ENCODE results near the gene TLR10. TPM values are rescaled to one million over a fixed set of nuclear protein-coding genes. Genes with fewer than 3 reads are reported as not detected.

Gene TLR10
- total RNA-seq, 2 donors from 2014 or later: not detected

GRCh38 chr4:38818441-38818976, 35.7 kb upstream of the TLR10 start:
- H3K9me3 ChIP-seq (ENCODE audit: control insufficient read depth, low read length): peaks cover 6% of the 10 kb centered on the region
- H3K27ac Mint-ChIP-seq: no peak overlapping the region
- DNase-seq: no peak
- no peak for TF ChIP-seq CTCF (conservative IDR thresholded peaks at IDR 0.05)
- H3K27me3 Mint-ChIP-seq (ENCODE audit: insufficient read depth): peaks cover 4% of the 10 kb centered on the region
- H3K36me3 ChIP-seq (ENCODE audit: control insufficient read depth, insufficient read depth, low read length): no peaks in the 10 kb centered on the region
- no peak overlapping the region for H3K4me3 Mint-ChIP-seq
- no peak overlapping the region for H3K9ac ChIP-seq (ENCODE audit: extremely low read depth, low read length, poor library complexity, severe bottlenecking)
- no peak overlapping the region for H3K4me3 ChIP-seq (ENCODE audit: low read length)
- H3K9me3 Mint-ChIP-seq: peaks cover 9% of the 10 kb centered on the region
- H3K4me1 Mint-ChIP-seq: no peaks in the 10 kb centered on the region
- no peak overlapping the region for H3K27ac ChIP-seq (ENCODE audit: low read depth, low read length)
- H3K36me3 Mint-ChIP-seq (ENCODE audit: low read depth): no peaks in the 10 kb centered on the region
- 77 to 87% methylated on average over 2 to 5 of the region's 5 CpGs for WGBS, 2 experiments (ENCODE audit: insufficient coverage in 1 of 2, insufficient read length in 1 of 2)
- H3K27me3 ChIP-seq (ENCODE audit: control insufficient read depth, insufficient read depth, low read length, poor library complexity, severe bottlenecking): no peaks in the 10 kb centered on the region
- H3K4me1 ChIP-seq (ENCODE audit: control insufficient read depth, insufficient read depth, low read length): no peaks in the 10 kb centered on the region

DNA sequence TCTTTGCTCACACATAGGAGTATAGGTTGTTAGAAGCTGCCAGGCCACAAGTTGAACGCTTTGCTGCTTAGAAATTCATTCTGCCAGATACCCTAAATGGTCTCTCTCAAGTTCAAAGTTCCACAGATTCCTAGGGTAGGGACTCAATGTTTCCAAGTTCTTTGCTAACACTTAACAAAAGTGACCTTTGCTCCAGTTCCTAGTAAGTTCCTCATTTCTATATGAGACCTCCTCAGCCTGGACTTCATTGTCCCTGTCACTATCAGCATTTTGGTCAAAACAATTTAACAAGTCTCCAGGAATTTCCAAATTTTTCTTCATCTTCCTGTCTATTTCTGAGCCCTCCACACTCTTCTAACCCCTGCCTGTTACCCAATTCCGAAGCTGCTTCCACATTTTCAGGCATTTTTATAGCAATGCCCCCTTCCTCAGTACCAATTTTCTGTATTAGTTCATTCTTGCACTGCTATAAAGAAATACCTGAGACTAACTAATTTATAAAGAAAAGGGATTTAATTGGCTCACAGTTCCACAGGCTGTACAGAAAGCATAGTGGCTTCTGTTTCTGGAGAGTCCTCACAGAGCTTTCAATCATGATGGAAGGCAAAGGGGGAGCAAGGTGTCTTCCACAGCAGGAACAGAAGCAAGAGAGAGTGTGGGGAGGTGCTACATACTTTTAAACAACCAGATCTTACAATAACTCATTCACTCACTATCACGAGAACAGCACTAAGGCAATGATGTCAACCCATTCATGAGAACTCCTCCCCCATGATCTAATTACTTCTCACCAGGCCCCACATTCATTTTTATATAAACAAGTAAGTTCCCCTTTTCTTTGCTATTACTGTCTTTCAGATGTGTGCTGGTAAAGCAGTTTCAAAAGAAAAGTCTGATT, 33.3 kb upstream of the TLR10 start:
- H3K4me1 ChIP-seq (ENCODE audit: control insufficient read depth, insufficient read depth, low read length): no peaks in the 10 kb centered on the region
- Mint-ChIP-seq H3K9me3 (no peaks in the 10 kb centered on the region), H3K4me3 (no peak overlapping the region), H3K36me3 (ENCODE audit: low read depth) (no peaks in the 10 kb centered on the region), H3K27me3 (ENCODE audit: insufficient read depth) (peaks cover 4% of the 10 kb centered on the region), H3K27ac (no peak overlapping the region), H3K4me1 (no peaks in the 10 kb centered on the region)
- H3K4me3 ChIP-seq (ENCODE audit: low read length): no peak overlapping the region
- H3K9ac ChIP-seq (ENCODE audit: extremely low read depth, low read length, poor library complexity, severe bottlenecking): no peak overlapping the region
- DNase-seq: no peak
- WGBS, 2 experiments (ENCODE audit: insufficient coverage in 1 of 2, insufficient read length in 1 of 2): 85 to 97% methylated on average over 3 of the region's 3 CpGs
- H3K9me3 ChIP-seq (ENCODE audit: control insufficient read depth, low read length): no peaks in the 10 kb centered on the region
- no peak overlapping the region for H3K27ac ChIP-seq (ENCODE audit: low read depth, low read length)
- no peak for TF ChIP-seq CTCF (conservative IDR thresholded peaks at IDR 0.05)
- no peaks in the 10 kb centered on the region for H3K36me3 ChIP-seq (ENCODE audit: control insufficient read depth, insufficient read depth, low read length)
- H3K27me3 ChIP-seq (ENCODE audit: control insufficient read depth, insufficient read depth, low read length, poor library complexity, severe bottlenecking): no peaks in the 10 kb centered on the region

GRCh38 chr4:38814386-38814785, 31.6 kb upstream of the TLR10 start:
- no peak overlapping the region for H3K4me3 Mint-ChIP-seq
- no peak for TF ChIP-seq CTCF (conservative IDR thresholded peaks at IDR 0.05)
- 87% methylated on average over 3 of the region's 3 CpGs; no CpG with 5 or more reads in 1 of the 2 experiments for WGBS, 2 experiments (ENCODE audit: insufficient coverage in 1 of 2, insufficient read length in 1 of 2)
- no peaks in the 10 kb centered on the region for H3K4me1 Mint-ChIP-seq
- H3K27me3 Mint-ChIP-seq (ENCODE audit: insufficient read depth): no peaks in the 10 kb centered on the region
- no peak overlapping the region for H3K9ac ChIP-seq (ENCODE audit: extremely low read depth, low read length, poor library complexity, severe bottlenecking)
- no peak overlapping the region for H3K27ac ChIP-seq (ENCODE audit: low read depth, low read length)
- H3K4me3 ChIP-seq (ENCODE audit: low read length): no peak overlapping the region
- no peaks in the 10 kb centered on the region for H3K9me3 ChIP-seq (ENCODE audit: control insufficient read depth, low read length)
- H3K27ac Mint-ChIP-seq: no peak overlapping the region
- no peaks in the 10 kb centered on the region for H3K27me3 ChIP-seq (ENCODE audit: control insufficient read depth, insufficient read depth, low read length, poor library complexity, severe bottlenecking)
- no peaks in the 10 kb centered on the region for H3K36me3 ChIP-seq (ENCODE audit: control insufficient read depth, insufficient read depth, low read length)
- no peaks in the 10 kb centered on the region for H3K9me3 Mint-ChIP-seq
- H3K4me1 ChIP-seq (ENCODE audit: control insufficient read depth, insufficient read depth, low read length): no peaks in the 10 kb centered on the region
- DNase-seq: no peak
- no peaks in the 10 kb centered on the region for H3K36me3 Mint-ChIP-seq (ENCODE audit: low read depth)
